GM19239 (cell line): ENCODE data around the gene F9.
A peak's percentile ranks its signal among the peaks of the same experiment; 100 is the strongest.
"Not testable (repeated sequence)": the region's sequence is repeated elsewhere in the genome, so short reads cannot be mapped to it uniquely, and the experiment has no call there.

Experiments used
- DNase-seq: peaks from one replicate; pipeline ENCODE4 v3.0.0; 2011; ENCODE audit warnings: low spot score; ENCODE audit not compliant: insufficient read length
- FAIRE-seq: peaks from 2 replicates; lab custom pipeline; 2011; peaks lifted over from hg19 to GRCh38; lab: Jason Lieb, UNC

F9 gene

GRCh38 chrX:139530550-139530949 is at the start of gene F9:
Gene F9 (plus strand): TSS chrX:139530739. CDS start chrX:139530765, 26 bp downstream.
- no peak for DNase-seq
- no peak for FAIRE-seq

- FAIRE-seq (no peak), DNase-seq (no peak)
Observed at GRCh38 chrX:139483699-139484098, 46.8 kb upstream of the F9 start.

- no peak for DNase-seq
- no peak for FAIRE-seq
Observed at GRCh38 chrX:139484591-139484990, 45.9 kb upstream of the F9 start.

DNA sequence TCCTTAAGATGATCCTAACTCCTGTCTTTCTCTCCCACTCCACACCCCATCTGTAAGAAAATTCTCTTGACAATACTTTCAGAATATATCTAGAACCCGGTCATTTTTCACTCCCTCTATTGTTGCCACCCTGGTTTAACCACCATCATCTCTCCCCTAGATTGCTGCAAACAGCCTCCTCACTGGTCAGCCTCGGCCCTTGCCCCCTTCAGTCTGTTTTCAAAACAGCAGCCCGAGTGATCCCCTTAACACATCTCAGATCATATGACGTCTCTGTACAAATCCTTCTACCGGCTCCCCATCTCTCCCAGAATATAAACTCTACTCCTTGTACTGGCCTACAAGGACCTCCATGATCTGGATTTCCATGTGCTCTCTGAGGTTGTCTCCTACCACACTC is 35.2 kb upstream of the F9 start:
- no peak for FAIRE-seq

GRCh38 chrX:139506333-139506732 is 24.2 kb upstream of the F9 start:
- no peak for DNase-seq
- FAIRE-seq, result no peak

More for the DNA sequence above, 35.2 kb upstream of the F9 start:
- no peak for DNase-seq

GRCh38 chrX:139508099-139508498 is 22.4 kb upstream of the F9 start:
- DNase-seq (no peak), FAIRE-seq (no peak)

- no peak for FAIRE-seq
- DNase-seq, result no peak
Observed at GRCh38 chrX:139518475-139518874, 12.1 kb upstream of the F9 start.

DNA sequence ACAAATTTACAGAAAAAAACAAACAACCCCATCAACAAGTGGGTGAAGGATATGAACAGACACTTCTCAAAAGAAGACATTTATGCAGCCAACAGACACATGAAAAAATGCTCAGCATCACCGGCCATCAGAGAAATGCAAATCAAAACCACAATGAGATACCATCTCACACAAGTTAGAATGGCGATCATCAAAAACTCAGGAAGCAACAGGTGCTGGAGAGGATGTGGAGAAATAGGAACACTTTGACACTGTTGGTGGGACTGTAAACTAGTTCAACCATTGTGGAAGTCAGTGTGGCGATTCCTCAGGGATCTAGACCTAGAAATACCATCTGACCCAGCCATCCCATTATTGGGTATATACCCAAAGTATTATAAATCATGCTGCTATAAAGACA is 1.7 kb upstream of the F9 start:
- DNase-seq, FAIRE-seq: not testable (repeated sequence)

DNA sequence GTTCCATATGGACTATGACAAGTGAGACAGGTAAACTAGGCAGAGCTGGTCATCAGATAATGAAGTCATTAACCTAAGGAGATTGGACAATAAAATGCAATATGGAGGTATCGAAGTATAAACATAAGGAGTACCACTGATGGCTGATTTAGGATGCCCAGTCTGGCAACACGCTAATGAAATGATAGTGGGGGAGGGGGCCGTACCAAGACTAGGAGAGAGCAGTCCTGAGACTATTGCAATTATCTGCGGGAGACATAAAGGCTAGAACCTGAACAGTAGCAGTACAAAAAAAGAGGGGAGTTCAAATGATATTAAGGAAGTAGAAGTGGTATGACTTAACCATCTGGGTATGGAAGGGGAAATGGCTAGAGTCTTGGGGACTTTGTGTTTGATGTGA is 2.3 kb downstream of the F9 start:
- FAIRE-seq, result no peak
- DNase-seq, result no peak

GRCh38 chrX:139533444-139533843 is 2.9 kb downstream of the F9 start:
- FAIRE-seq (no peak), DNase-seq (no peak)

DNA sequence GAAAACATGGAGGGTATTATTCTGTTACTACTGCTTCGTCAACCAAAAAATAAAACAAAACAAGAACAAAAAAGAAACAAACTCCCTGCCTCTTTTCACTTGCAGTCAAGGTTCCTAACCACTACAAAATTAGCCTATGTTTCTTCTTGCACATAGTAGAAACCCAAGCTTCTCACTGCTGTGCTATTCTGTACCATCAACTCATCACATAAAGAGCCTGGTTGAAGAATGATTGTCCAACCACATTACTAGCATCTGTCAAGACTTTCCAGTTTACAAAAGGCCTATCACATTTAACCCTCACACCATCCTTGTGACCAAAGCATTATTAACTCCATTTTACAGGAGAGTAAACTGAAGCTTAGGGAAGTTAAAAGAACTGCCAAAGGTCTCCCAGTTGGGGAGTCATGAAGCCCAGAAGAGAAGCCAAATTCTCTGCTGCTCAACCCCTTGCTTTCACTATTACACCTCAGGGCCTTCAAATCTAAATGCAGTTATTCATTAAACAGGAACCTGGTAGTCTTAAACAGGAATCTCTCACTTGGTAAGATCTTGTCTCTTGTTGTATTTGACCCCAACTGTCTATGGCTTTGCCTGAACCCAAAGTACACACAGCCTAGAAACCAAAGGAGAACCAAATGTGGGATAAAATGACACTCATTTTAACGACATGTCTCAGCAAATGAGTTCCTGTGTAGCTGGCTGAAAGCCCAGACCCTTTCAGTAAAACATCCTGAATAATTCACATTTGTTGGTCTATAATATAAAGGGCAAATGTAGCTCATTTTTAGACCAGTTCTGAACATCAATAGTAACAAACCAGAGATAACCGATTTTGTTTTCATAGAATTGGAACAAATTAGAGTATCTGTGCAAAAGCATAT is 8.6 kb downstream of the F9 start:
- FAIRE-seq, result peak; percentile 14
- no peak for DNase-seq

- FAIRE-seq, result no peak
- DNase-seq, result no peak
Observed at GRCh38 chrX:139542652-139543051, 12.1 kb downstream of the F9 start.

DNA sequence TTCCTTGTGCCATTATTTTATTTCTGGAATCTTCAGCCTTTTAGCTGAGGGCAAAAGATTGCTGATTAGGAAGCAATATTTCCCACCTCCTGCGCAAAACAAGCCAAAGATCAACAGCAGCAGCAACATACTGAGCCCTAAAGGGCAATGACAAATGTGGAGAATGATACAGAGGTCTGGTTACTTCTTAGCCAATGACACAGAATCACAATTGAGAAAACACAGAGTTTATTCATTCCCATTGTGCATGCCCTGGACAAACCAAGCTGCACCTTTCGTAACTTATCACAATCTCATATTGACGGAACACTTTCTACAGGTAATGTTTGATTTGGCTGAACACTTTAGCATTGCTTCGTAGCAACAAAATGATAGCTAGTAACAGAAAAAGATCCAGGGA is 13.4 kb downstream of the F9 start:
- DNase-seq (no peak), FAIRE-seq (no peak)

DNA sequence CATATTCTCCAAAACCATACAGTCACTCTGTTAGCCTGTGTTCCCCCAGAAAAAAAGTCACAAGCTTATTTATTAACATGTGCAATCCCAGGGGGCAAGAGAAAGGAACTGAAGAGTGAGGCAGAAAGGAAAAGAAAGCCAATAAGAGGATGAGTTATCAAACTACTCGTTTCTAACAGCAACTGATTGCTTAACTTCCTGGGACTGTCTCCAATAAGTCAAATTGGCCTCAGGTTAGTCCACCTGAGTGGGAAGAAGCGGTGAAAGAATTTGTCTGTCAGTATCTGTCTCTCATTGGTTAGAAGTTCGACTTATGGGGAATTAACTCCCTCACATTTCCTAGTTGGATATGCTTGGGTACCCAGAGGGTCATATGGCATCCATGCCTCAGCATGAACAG is 14.1 kb downstream of the F9 start:
- DNase-seq (no peak), FAIRE-seq (no peak)

- FAIRE-seq (peak; percentile 47), DNase-seq (no peak)
Observed at GRCh38 chrX:139554376-139554775, 23.8 kb downstream of the F9 start.

GRCh38 chrX:139554991-139555675 is 24.6 kb downstream of the F9 start:
- FAIRE-seq, result peak; percentile 48
- no peak for DNase-seq

GRCh38 chrX:139559383-139560042 is 29.0 kb downstream of the F9 start:
- DNase-seq, result peak; percentile 2
- peak; percentile 93 for FAIRE-seq

- DNase-seq, result no peak
- FAIRE-seq, result no peak
Observed at GRCh38 chrX:139560221-139560620, 29.7 kb downstream of the F9 start.

GRCh38 chrX:139563251-139563650 is 32.7 kb downstream of the F9 start:
- no peak for DNase-seq
- no peak for FAIRE-seq

DNA sequence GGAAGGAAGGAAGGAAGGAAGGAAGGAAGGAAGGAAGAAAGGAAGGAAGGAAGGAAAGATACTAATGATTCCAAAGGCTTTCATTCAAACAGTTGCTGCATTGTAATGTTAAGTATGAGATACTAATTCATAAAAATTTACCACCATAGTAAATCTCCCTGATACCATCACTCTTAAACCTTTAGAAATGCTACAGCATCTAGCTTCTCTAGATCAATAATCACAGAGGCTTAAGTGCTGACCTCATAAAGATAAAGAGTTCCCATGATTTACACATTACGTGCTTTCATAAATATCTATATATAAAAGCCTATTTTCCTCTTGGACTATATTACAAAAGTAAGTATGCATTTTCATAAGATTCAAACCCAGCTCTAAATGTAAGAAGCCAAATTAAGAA is 36.4 kb downstream of the F9 start:
- DNase-seq, result no peak

DNA sequence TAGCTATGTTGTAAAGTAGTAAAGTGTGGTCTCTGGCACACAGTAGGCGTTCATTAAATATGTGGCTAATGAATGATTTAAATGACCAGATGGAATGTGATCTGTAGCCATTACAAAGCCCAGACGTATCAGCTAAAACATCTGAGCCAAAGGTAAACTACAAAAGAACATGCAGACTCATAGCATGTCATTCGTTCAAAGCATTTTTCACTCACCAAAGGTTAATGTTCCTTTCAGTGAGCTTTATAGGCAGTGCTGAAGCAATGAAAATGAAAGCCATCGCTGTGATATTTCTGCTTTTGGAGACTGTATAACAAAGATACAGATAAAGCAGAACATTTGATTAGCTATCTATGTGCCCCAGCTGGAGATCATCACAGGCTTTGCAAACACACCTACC is 50.5 kb downstream of the F9 start:
- DNase-seq, result no peak
- peak; percentile 45 for FAIRE-seq

More for the DNA sequence above, 36.4 kb downstream of the F9 start:
- no peak for FAIRE-seq
